ENCODE measurements around the gene TDRD10.

The TDRD10 gene, protein sequence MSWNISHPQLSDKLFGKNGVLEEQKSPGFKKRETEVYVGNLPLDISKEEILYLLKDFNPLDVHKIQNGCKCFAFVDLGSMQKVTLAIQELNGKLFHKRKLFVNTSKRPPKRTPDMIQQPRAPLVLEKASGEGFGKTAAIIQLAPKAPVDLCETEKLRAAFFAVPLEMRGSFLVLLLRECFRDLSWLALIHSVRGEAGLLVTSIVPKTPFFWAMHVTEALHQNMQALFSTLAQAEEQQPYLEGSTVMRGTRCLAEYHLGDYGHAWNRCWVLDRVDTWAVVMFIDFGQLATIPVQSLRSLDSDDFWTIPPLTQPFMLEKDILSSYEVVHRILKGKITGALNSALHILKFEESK

DNA sequence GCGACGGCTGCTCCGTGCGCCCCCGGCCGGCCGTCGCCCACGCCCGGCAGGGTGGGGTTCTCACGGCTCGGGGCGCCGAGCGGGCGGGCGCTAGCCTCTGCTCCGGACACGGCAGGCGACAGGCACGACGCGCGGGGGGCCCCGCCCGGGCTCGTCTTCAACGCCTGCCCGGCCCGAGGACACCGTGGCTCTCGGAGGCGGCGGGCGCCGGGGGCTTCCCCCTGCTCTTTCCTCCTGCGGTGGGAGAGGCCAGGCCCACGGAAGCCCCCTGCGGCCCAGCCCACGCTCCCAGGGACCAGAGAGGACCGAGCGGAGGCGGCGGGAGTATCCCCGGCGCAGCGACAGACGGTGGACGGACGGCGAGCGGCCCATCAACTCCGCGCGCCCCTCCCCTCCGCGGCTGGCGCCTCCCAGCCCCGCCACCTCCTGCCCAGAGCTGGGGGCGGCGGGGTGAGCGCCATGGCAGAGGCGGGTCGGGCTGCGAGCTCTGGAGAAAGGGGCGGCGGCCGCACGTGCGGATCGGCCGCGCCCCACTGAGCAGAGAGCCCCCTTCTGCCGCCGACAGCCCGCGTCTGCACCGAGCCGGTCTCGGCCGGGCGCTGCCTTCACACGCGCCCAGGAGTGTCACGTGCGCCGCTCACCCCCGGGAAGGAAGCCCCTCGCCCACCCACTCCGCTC lies at the start of gene TDRD10, which contains the start of gene SHE:
Gene TDRD10, plus strand, starts transcription at position 154 of the 678 bp plus-strand sequence. CDS start 4,685 bp downstream, outside the sequence.
Gene SHE, minus strand, starts transcription at position 347 of the 678 bp plus-strand sequence. CDS start 386 bp downstream, outside the sequence.
- DNase-seq, result no peak

DNA sequence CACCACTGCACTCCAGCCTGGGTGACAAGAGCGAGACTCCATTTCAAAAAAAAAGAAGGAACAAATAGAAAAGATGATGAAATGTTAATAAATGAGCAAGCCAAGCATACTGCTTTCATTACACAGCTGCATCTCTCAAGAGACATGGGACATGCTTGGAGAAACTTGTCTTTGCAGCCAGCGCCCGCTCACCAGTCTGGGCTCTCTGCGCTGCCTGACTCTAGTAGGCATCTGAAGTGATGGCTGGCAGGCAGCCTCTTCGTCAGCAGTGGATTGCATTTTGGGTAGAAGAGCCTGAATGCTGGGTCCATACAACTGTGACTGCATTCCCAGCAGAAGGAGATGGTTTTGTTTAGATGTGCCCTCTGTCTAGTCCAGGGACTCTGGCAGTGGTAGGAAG lies 48.9 kb upstream of the TDRD10 start:
- no peak for DNase-seq

DNA sequence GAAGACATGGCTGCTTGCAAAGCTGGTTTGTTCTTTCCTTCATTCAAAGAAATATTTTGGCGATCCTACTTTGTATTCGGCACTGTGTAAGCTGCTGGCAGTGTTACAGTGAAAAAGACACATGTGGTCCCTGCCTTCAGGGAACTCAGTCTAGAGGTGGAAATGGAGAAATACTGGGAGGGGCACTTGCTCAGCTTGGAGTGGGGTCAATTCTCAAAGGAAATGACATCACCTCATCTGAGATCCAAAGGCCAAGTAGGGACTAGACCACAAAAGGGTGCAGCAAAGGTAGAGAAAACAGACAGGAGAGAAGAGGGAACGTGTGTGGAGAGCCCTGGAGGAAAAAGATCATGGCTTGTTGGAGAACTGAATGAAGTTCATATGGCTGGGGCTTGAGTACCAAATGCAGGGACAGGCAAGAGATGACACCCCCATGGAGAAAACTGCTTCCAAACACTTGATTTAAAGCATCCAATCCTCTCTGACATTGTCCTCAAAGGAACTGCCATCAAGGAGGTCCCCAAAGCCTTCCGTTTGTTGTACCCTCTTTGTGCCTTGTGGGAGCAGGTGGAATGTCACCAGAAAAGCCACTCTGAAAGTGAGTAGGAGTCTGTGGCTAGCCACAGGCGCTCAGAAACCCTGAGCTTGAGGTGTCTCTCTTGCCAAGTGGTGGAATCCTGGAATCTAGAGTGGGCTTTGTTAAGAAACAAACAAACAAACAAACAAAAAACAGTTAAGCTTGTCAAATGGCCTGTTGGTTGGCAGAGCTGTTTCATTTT lies 48.3 kb upstream of the TDRD10 start:
- no peak for DNase-seq

DNA sequence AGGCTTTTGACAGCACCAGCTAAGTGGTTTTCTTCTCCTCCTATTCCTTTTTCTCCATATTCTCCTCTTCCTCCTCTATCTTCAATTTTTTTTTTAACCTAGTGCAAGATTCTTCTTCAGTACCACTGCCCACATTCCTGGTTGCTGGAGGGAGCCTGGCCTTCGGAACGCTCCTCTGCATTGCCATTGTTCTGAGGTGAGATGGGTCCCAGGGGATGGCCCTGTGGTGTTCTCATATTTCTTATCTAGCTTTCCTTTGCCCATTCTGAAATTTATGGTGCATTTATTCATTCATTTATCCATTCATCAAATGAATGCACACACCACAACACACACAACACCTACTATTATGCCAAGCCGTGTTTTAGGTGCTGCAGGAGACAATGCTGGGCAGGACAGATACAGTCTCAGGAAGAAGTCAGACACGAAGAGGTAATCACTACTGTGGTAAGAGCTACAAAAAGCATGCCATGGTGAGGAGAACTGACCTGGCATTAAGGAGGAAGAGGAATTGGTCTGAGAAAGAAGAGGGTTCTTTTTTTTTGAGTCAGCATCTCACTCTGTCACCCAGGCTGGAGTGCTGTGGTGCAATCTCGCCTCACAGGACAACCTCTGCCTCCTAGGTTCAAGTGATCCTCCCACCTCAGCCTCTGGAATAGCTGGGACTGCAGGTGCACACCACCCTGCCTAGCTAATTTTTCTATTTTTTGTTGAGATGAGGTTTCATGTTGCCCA lies 47.5 kb upstream of the TDRD10 start:
- peak; percentile 91 for DNase-seq

DNA sequence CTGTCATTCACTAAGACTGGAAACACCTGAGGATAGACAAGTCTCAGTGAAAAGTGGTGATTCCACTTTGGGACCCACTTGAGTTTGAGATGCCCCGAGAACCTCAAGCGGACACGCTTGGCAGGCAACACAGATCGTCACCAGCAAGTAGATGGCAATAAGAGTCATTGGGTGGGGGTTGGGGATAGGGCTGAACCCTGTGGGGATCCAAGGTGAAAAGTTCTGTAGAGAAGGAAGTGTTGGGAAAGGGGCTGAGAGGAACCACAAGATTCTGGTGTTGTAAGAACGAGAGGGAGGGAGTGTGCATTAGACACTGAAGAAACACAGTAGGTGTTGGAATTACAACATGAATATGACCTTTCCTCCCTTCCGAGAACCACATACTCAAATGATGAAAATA lies 45.4 kb upstream of the TDRD10 start:
- no peak for DNase-seq

DNA sequence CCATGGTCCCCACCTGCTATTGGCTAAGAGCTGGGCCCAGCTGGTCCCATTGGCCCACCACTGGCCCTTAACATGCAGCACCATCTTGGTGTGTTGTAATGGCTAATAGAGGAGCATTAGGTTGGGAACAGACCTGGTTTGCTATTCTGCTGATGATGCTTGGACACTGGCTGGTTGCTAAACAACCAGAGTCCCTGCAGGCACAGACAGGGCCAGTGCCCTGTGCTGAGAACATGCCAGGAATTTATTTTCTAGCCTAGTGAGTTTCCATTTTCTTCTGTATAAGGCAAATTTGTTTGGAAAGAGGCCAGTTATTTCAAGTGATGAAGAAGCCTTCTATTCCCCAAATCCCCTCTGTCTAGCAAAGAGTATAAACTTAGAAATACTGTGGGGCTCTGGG lies 42.9 kb upstream of the TDRD10 start:
- DNase-seq, result no peak

DNA sequence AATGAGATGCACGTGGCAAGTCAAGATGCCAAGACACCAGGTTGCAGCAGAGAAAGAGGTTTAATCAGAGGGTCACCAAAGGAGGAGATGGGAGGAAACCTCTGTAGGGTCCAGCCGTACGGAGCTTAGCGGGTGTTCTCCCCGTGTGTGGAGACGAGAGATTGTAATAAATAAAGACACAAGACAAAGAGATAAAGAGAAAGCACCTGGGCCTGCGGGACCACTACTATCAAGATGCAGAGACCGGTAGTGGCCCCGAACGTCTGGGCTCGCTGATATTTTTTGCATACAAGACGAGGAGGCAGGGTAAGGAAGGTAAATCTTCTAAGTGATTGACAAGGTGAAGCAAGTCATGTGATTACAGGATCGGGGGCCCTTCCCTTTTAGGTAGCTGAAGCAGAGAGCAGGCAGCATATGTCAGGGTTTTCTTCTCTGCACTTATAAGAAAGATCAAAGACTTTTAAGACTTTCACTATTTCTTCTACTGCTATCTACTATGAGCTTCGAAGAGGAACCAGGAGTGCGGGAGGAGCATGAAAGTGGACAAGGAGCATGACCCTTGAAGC lies 41.2 kb upstream of the TDRD10 start:
- DNase-seq, result no peak

DNA sequence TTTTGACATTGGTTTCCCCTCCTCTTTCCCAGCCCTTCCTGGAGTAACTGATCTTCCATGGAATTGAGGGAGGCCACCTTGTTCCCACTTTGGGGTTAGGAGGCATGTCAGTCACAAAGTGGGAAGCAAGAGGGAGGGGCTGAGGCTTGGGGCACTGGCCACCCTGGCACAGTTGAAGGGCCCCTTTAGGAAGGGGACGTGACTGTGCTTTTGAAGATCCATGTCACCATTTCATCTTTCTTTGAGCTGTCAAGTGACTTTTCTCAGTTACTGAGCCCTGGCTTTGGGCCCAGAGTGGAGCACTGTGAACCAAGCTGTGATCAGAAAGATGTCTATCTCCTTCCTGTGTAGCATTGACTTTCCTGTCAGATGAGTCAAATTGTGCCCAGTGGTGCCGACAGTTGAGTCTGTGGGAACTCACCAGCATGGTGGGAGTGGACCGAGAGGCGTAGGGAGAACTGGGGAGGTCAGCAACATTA lies 38.5 kb upstream of the TDRD10 start:
- DNase-seq, result no peak

DNA sequence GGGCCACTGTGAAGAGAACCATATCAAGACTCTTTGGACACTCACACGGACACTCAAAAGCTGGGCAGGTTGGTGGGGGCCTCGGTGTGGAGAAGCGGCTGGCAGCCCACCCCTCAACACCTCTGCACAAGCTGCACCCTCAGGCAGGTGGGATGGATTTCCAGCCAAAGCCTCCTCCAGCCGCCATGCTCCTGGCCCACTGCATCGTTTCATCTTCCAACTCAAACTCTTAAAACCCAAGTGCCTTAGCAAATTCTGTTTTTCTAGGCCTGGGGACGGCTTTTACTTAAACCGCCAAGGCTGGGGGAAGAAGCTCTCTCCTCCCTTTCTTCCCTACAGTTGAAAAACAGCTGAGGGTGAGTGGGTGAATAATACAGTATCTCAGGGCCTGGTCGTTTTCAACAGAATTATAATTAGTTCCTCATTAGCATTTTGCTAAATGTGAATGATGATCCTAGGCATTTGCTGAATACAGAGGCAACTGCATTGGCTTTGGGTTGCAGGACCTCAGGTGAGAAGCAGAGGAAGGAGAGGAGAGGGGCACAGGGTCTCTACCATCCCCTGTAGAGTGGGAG lies 36.3 kb upstream of the TDRD10 start:
- no peak for DNase-seq

DNA sequence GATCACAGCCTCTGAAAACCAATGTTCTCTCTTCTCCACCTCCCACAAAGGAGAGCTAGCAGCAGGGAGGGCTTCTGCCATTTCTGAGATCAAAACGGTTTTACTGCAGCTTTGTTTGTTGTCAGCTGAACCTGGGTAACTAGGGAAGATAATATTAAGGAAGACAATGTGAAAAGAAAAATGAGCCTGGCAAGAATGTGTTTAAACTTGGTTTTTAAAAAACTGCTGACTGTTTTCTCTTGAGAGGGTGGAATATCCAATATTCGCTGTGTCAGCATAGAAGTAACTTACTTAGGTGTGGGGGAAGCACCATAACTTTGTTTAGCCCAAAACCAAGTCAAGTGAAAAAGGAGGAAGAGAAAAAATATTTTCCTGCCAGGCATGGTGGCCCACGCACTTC lies 35.8 kb upstream of the TDRD10 start:
- DNase-seq, result no peak

DNA sequence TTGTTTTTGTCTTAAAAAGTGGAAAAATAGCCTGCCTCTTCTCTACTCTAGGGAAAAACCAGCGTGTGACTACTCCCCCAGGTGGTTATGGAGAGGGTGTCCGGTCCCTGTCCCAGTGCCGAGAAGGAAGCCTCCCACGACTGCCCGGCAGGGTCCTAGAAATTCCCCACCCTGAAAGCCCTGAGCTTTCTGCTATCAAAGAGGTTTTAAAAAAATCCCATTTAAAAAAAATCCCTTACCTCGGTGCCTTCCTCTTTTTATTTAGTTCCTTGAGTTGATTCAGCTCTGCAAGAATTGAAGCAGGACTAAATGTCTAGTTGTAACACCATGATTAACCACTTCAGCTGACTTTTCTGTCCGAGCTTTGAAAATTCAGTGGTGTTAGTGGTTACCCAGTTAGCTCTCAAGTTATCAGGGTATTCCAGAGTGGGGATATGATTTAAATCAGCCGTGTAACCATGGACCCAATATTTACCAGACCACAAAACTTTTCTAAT lies 35.0 kb upstream of the TDRD10 start:
- DNase-seq, result no peak

DNA sequence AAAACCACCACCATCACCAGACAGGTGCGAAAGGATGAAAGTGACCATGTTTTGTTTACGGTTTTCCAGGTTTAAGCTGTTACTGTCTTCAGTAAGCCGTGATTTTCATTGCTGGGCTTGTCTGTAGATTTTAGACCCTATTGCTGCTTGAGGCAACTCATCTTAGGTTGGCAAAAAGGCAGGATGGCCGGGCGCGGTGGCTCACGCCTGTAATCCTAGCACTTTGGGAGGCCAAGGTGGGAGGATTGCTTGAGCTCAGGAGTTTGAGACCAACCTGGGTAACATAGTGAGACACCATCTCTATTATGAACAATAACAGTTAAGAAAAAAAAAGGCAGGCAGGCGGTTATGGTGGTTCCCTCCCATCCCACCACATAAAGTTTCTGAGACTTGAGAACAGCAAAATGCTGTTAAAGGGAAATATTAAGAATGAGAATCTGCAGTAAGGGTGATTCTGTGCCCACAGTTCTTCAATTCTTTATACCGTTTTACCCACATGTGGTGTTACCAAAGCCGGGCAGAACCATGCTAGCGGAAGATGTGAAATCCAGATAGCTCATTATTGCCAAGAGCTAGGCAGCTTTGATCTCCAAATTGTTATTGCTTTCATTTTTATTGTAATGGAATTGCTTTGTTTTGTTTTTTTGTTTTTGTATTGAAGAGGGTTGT lies 34.5 kb upstream of the TDRD10 start:
- no peak for DNase-seq

DNA sequence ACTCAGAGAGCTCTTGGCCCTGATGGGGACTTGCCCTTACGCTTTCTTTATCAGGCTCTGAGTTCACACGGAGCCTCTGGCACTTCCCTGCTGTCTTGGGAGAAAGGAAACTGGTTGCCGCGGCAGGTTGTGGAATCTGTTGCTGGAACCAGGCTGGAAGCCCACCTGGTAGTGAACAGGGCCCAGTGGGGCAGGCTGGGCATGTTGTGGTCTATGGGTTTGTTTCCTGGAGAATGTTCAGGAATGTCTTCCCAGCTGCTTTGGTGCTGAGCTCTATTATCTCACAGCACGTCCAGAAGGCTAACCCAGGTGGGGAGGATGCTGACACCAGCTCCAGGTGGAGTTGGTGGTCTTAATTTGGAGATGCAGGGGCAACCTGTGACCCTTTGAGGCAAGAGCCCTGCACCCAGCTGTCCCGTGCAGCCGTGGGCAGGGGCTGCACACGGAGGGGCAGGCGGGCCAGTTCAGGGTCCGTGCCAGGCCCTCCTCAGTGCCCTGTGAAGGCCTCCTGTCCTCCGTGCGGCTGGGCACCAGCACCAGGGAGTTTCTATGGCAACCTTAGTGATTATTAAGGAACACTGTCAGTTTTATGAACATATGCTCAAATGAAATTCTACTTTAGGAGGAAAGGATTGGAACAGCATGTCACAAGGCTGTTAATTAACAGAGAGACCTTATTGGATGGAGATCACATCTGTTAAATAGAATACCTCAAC lies 33.3 kb upstream of the TDRD10 start:
- DNase-seq, result no peak

DNA sequence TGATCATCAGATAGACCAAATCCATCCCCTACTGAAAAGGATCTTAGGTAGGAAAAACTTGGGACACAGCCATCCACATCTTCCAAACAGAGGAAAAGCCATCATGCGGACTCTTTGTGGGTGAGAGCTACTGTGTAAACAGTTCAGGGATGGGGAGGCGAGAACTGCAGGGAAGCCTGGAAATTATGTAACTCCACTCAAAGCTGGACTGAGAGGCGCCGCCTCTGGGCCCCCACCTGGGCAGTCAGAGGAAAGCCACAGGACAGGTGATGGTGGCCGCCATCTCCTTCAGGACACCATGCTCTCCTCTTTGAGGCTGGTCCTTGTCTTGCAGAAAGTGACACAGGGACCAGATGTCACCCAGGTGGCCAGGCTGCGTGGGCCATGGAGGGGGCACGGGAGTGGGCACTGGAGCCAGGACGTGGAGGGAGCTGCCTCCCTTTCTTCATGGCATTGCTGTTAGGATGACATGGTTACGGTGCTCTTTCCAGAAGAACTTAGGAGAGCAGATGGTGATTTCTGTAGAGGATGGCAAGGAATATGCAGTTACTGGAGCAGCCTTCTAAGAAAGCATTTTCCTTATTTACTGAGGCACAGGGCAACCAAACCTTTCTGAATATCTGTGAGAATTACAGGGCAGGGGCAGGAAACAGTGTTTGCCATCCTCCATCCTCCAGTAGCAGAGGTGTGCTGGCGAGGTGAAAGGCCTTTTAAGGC lies 32.0 kb upstream of the TDRD10 start:
- DNase-seq, result no peak

DNA sequence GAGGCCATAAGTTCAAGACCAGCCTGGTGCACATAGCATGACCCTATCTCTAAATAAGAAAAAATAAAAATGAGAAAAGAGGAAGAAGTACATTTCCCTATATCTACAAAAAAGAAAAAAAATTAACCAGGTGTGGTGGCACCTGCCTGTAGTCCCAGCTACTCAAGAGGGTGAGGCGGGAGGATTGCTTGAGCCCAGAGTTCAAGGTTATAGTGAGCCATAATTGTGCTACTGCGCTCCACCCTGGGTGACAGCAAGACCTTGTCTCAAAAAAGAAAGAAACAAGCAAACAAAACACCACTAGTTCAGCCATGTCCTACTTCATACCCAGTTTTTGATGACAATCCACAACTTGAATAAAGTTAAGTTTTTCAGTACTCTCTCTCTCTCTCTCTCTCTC lies 30.7 kb upstream of the TDRD10 start:
- no peak for DNase-seq

DNA sequence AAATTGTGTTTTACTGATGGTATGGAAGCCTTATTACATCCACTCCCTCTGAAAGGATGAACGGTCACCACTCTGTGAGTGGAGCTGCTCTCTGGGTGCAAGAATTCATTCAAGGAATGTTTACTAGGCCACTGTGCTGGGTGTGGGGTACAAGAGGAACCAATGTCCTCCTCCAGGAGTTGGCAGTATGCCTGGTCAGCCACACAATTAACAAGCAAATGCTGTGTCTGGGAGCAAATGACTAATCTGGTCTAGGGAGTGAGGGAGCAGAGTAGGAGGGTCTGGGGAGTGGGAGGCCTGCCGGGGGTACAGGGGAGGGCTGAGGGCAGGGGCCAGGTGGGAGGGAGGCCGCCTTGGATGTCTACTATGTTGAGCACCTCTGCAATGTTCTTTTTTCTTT lies 27.2 kb upstream of the TDRD10 start:
- DNase-seq, result no peak

DNA sequence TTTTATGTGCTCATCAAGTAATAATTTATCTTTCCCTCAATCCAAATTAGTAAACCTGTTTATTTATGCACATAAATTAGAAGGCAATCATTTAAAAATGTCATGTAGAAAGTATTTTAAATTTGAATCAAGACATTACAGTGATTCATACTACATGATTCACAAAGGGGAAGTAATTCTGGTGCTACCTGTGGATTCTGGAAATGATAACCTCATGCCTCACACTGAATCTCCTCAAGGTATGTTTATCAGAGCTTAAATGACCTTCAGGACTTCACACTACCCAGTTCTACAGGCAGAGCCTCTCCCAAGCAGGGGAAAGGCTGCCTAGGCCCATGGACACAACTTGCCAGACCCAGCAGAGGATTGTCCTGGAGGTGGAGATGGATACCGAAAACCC lies 25.2 kb upstream of the TDRD10 start:
- no peak for DNase-seq

DNA sequence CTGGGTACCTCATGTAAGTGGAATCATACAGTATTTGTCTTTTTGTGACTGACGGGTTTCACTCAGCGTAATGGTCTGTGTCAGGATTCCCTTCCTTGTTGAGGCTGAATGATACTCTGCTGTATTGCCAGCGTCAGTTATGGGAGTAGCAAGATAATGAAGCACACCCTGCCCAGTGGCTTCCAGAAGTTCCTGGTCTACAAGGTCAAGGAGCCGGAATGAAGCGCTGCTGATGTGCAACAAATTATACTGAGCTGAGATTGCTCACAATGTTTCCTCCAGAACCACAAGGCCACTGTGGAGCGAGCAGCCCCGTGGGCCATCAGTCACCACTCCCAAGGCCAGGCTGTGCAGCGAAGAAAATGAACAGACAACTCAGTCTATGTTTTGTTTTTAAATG lies 24.0 kb upstream of the TDRD10 start:
- DNase-seq, result no peak

DNA sequence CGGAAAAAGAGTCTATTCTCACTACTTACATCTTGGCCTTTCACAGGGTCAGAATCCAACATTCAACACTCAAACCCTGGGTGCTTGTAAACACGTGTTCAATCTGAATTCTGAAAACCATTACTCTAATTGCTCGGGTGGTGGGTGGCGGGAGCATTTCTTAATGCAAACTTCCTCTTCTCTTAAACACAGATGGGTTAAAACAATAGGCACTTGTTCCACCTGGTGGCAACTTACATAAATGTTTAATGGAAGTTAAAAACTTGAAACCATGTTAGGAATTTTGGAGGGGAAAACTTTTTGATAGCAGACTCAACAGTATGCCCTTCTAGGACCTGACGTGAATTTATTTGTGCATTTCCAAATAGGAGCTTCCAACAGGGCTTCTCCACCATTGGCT lies 23.4 kb upstream of the TDRD10 start:
- DNase-seq, result no peak

All from NCI-H187 treated with DMSO at 0.1 percent for 48 hours (cell line).